CD4-positive, alpha-beta T cell (primary cell): ENCODE results near the gene MYOD1. TPM values are rescaled to one million over a fixed set of nuclear protein-coding genes. Genes with fewer than 3 reads are reported as not detected.

Experiments
- ATAC-seq: fragments of 200-7000 bp; cut with Tn5 transposase; one replicate; pipeline ENCODE4 v1.10.0; 2022; ENCODE audit warnings: mild to moderate bottlenecking; ENCODE audit not compliant: poor library complexity
- CTCF ChIA-PET: fragments of 350-600 bp; sonication (Branson Sonifier 250); formaldehyde crosslinking; loops from one replicate; lab custom pipeline; 2021; ENCODE audit warnings: antibody characterized with exemption, inconsistent platforms; lab: Charles Lee
- POLR2A ChIA-PET: fragments of 350-600 bp; sonication (Branson Sonifier 250); formaldehyde crosslinking; loops from one replicate; lab custom pipeline; 2021; ENCODE audit warnings: antibody characterized with exemption, inconsistent platforms; lab: Charles Lee
- DNase-seq, 14 experiments: peaks; one replicate each; pipeline ENCODE4 v3.0.0-alpha.2; 2013 to 2020; ENCODE audit warnings: mixed read lengths in 2 of 14
- H3K27ac ChIP-seq, 2 donors: one replicate each; pipeline versions ENCODE4 v1.5.1 to v1.7.0; 2013; ENCODE audit warnings: low read length in 2 of 2, low read depth in 1 of 2, mild to moderate bottlenecking in 1 of 2
- H3K27me3 ChIP-seq, 2 experiments: 1 replicate in 1 of 2; 2 replicates in 1 of 2; pipeline versions ENCODE4 v1.6.1 to v1.7.0; 2013; ENCODE audit warnings: low read length in 2 of 2, control low read depth in 1 of 2, mild to moderate bottlenecking in 1 of 2, moderate library complexity in 1 of 2; ENCODE audit not compliant: insufficient read depth in 2 of 2, control insufficient read depth in 1 of 2
- H3K36me3 ChIP-seq: one replicate; pipeline ENCODE4 v1.6.1; 2013; ENCODE audit warnings: low read length, control low read depth; ENCODE audit not compliant: insufficient read depth
- H3K4me1 ChIP-seq: one replicate; pipeline ENCODE4 v1.6.1; 2013; ENCODE audit warnings: low read length, control low read depth; ENCODE audit not compliant: insufficient read depth
- H3K4me3 ChIP-seq: one replicate; pipeline ENCODE4 v1.5.1; 2013; ENCODE audit warnings: mild to moderate bottlenecking, low read length, moderate library complexity
- H3K9me3 ChIP-seq, 2 experiments: 1 replicate in 1 of 2; 2 replicates in 1 of 2; pipeline versions ENCODE4 v1.6.1 to v1.7.0; 2013; ENCODE audit warnings: low read length in 2 of 2, mild to moderate bottlenecking in 2 of 2, control low read depth in 1 of 2, moderate library complexity in 1 of 2; ENCODE audit not compliant: control insufficient read depth in 1 of 2, insufficient read depth in 1 of 2
- H3K27ac Mint-ChIP-seq: one replicate; pipeline ENCODE4 v1.8.0; 2020; ENCODE audit warnings: mixed read lengths
- H3K27me3 Mint-ChIP-seq: one replicate; pipeline ENCODE4 v1.8.0; 2021; ENCODE audit warnings: mixed read lengths
- H3K36me3 Mint-ChIP-seq: one replicate; pipeline ENCODE4 v1.8.0; 2021; ENCODE audit warnings: low read depth, mixed read lengths
- H3K4me1 Mint-ChIP-seq: one replicate; pipeline ENCODE4 v1.8.0; 2021; ENCODE audit warnings: low read depth, mixed read lengths
- H3K4me3 Mint-ChIP-seq: one replicate; pipeline ENCODE4 v1.8.0; 2020; ENCODE audit warnings: mild to moderate bottlenecking, mixed read lengths
- H3K9me3 Mint-ChIP-seq: one replicate; pipeline ENCODE4 v1.8.0; 2020; ENCODE audit warnings: mixed read lengths
- CTCF ChIP-seq: fragments of 200-600 bp; IDR thresholded peaks from one replicate; pipeline ENCODE4 v1.8.0; 2022; ENCODE audit warnings: antibody characterized with exemption, mild to moderate bottlenecking
- intact Hi-C, 2 experiments: fragments of 100-400 bp; cut with DNase I in 1 of 2; cut with micrococcal nuclease in 1 of 2; formaldehyde crosslinking; loops; one replicate each; pipeline versions ENCODE4 v1.15.1 to v1.9.0; 2023 to 2025; cut with DNase I, micrococcal nuclease
- total RNA-seq, 174 experiments: library from RNA in 2 of 174; stranded (reverse) in 2 of 174; gene quantifications; one replicate each; pipeline ENCODE4 v1.2.3 and lab custom pipeline; 2021 to 2026

The MYOD1 gene
- total RNA-seq, 2 experiments from 2014 or later: not detected

DNA sequence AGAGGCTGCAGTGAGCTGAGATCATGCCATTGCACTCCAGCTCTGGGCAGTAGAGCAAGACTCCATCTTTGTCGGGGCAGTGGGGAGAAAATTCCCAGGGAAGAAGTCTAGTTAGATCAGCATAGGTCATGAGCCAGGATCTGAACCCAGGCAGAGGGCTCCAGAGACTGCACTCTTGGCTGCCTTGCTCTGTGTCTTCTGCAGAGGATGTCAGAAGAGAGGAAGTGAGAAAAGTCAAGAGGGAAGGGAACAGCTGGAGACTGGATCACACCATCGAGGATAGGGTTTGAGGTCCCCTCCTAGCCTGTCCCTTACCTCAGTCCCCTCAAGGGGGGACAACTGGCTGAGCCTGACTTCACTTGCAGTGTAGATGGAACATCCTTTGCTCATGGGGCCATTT lies 5.8 kb downstream of the MYOD1 start:
- H3K4me3 ChIP-seq: no peak overlapping the region
- Mint-ChIP-seq H3K27ac (no peak overlapping the region), H3K4me1 (no peaks in the 10 kb centered on the region), H3K36me3 (no peaks in the 10 kb centered on the region), H3K9me3 (no peaks in the 10 kb centered on the region), H3K4me3 (no peak overlapping the region), H3K27me3 (peaks cover 69% of the 10 kb centered on the region)
- CTCF ChIA-PET: no interaction called here
- no peak for TF ChIP-seq CTCF
- peaks cover 37 to 63% of the 10 kb centered on the region in 2 experiments for H3K27me3 ChIP-seq
- POLR2A ChIA-PET: no interaction called here
- H3K4me1 ChIP-seq: no peaks in the 10 kb centered on the region
- H3K9me3 ChIP-seq: peaks cover 0 to 14% of the 10 kb centered on the region in 2 experiments
- DNase-seq (no peak), ATAC-seq (no peak)
- no peaks in the 10 kb centered on the region for H3K36me3 ChIP-seq
- no peak overlapping the region for H3K27ac ChIP-seq
- intact Hi-C loops: no loop called here

DNA sequence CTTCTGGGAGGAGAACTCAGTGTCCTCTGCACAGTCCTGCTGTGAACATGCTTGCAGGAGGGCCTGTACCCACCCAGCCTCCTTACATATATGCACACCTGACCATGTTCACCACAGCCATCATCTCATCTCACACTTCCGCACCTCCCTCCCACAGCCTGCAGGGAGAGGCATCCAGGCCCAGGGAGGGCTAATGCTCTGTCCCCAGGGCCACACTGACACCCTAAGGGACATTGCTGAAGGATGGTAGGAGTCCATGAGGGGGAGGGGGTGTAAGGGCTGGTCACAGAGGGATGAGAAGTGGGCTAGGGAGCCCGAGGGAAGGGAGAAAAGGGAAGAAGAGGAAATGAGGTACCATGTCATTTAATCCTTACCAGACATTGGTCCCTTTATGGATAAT lies 10.8 kb downstream of the MYOD1 start:
- DNase-seq: no peak
- Mint-ChIP-seq H3K9me3 (no peaks in the 10 kb centered on the region), H3K27me3 (peaks cover 69% of the 10 kb centered on the region), H3K27ac (no peak overlapping the region), H3K4me1 (peaks cover 5% of the 10 kb centered on the region), H3K36me3 (no peaks in the 10 kb centered on the region), H3K4me3 (no peak overlapping the region)
- Histone ChIP-seq H3K9me3 (peaks cover 0 to 7% of the 10 kb centered on the region in 2 experiments), H3K27ac (no peak overlapping the region), H3K36me3 (no peaks in the 10 kb centered on the region), H3K4me1 (peaks cover 4% of the 10 kb centered on the region), H3K4me3 (no peak overlapping the region), H3K27me3 (peaks cover 28 to 53% of the 10 kb centered on the region in 2 experiments)
- no peak for TF ChIP-seq CTCF
- ChIA-PET POLR2A (no interaction called here), CTCF (no interaction called here)
- intact Hi-C loops: loop anchor here in 1 of 2 experiments (2.0 kb wide), 1 partner anchor 249 kb away; no protein-coding TSS in a partner anchor
- no peak for ATAC-seq

DNA sequence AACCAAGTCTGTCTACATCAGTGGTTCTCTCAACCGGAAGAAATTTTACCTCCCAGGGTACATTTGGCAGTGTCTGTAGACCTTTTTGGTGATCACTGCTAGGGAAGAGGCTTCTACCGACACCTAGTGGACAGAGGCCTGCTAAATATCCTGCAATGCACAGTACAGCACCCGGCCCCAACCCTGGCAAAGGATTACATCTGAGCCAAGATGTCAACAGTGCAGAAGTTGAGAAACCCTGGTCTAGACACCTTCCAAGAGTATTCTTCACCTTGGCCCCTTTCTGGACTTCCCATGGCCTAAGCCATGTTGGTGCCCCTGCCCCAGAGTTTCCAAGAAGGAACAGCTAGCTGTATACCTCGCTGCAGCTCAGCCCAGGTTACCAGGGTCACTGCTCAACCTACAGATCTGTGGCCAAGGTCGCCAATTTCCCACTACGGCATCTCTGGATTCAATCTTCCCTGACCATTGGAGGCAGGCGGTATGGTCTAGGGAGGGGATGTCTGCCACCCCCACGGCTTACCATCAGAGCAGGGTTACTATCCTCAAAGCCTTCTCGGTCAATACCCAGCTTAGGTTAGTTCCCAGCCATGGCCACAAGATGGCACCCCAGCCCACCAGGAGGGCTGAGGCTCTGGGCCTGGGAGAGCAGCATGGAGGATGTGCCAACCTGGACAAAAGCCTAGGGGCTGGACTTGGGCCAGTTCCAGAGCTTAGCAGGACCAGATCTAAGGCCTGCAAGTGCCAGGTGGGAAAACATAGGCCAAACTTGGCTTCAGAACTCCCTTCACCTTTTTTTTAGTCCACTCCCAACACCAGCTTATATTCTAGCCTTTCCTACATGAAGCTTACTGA lies 11.5 kb downstream of the MYOD1 start:
- H3K27me3 Mint-ChIP-seq: peaks cover 64% of the 10 kb centered on the region

More for the DNA sequence above, 11.5 kb downstream of the MYOD1 start:
- no peaks in the 10 kb centered on the region for H3K36me3 ChIP-seq
- peak; percentile 62 for TF ChIP-seq CTCF
- H3K4me3 ChIP-seq: no peak overlapping the region
- ChIA-PET POLR2A (no interaction called here), CTCF (interaction anchor here (1.2 kb wide), 1 partner anchor 12 kb away, joined by 4 read pairs; the partner anchor contains the start of gene MYOD1)
- peaks cover 25 to 49% of the 10 kb centered on the region in 2 experiments for H3K27me3 ChIP-seq
- Mint-ChIP-seq H3K9me3 (no peaks in the 10 kb centered on the region), H3K36me3 (no peaks in the 10 kb centered on the region), H3K4me3 (no peak overlapping the region), H3K4me1 (peaks cover 5% of the 10 kb centered on the region), H3K27ac (no peak overlapping the region)
- H3K9me3 ChIP-seq: peaks cover 0 to 7% of the 10 kb centered on the region in 2 experiments
- ATAC-seq (peak; percentile 66), DNase-seq (peak; percentile 15 to 62 (median 39))
- intact Hi-C loops: loop anchor here (1.0 to 2.0 kb wide), 2 partner anchors 248 kb away; no protein-coding TSS in a partner anchor
- no peak overlapping the region for H3K27ac ChIP-seq
- peaks cover 4% of the 10 kb centered on the region for H3K4me1 ChIP-seq
